Endothelial cell of umbilical vein (primary cell): ENCODE measurements around the gene PGD. TPM values are rescaled to one million over a fixed set of nuclear protein-coding genes. Genes with fewer than 3 reads are reported as not detected.

Experiments
- BruUV-seq: library from RNA; stranded (reverse); fragments of 400-500 nt; replicated peaks from 2 replicates; lab custom pipeline; 2021; lab: Mats Ljungman, UMichigan
- CTCF ChIA-PET: fragments of 300-600, 350-600 bp; sonication (Branson Sonifier 250); formaldehyde crosslinking; loops from one replicate; lab custom pipeline; 2021; ENCODE audit warnings: antibody characterized with exemption, inconsistent platforms; lab: Charles Lee
- POLR2A ChIA-PET: fragments of 300-600, 350-600 bp; sonication (Branson Sonifier 250); formaldehyde crosslinking; loops from one replicate; lab custom pipeline; 2021; ENCODE audit warnings: antibody characterized with exemption, inconsistent platforms; lab: Charles Lee
- DNase-seq: peaks from one replicate; pipeline ENCODE4 v3.0.0-alpha.2; 2011; ENCODE audit warnings: low read depth, low spot score
- FAIRE-seq: peaks from 2 replicates; lab custom pipeline; 2011; peaks lifted over from hg19 to GRCh38; lab: Jason Lieb, UNC
- H2AFZ ChIP-seq: 2 replicates; pipeline ENCODE4 v1.6.0; 2012; ENCODE audit warnings: low read depth, low read length, control low read depth, inconsistent platforms
- H3K27ac ChIP-seq: 2 replicates; pipeline ENCODE4 v1.5.1; 2011; ENCODE audit warnings: low read depth, mild to moderate bottlenecking, control low read depth, low read length, moderate library complexity; ENCODE audit not compliant: insufficient read depth
- H3K27me3 ChIP-seq, 2 experiments: 2 replicates each; pipeline versions ENCODE4 v1.6.0 to v1.6.1; 2011; ENCODE audit warnings: low read length in 2 of 2, mixed read lengths in 1 of 2; ENCODE audit not compliant: control insufficient read depth in 2 of 2, insufficient read depth in 2 of 2
- H3K36me3 ChIP-seq, 2 experiments: 2 replicates in 1 of 2; 3 replicates in 1 of 2; pipeline ENCODE4 v1.5.1; 2011; ENCODE audit warnings: low read length in 2 of 2, mild to moderate bottlenecking in 1 of 2, moderate library complexity in 1 of 2; ENCODE audit not compliant: control insufficient read depth in 2 of 2, insufficient read depth in 2 of 2; ENCODE audit errors: extremely low read depth in 1 of 2
- H3K4me1 ChIP-seq: 3 replicates; pipeline ENCODE4 v1.5.1; 2011; ENCODE audit warnings: mild to moderate bottlenecking, low read length; ENCODE audit not compliant: control insufficient read depth, insufficient read depth; ENCODE audit errors: extremely low read depth
- H3K4me2 ChIP-seq: 2 replicates; pipeline ENCODE4 v1.6.1; 2011; ENCODE audit warnings: low read length, control low read depth, mixed read lengths; ENCODE audit not compliant: insufficient read depth
- H3K4me3 ChIP-seq, 3 experiments: fragments of 200-600 bp in 1 of 3; sonication (generic), shearing (Covaris generic) in 1 of 3; replicated peaks in 1 of 3; 2 replicates each; pipeline ENCODE4 v1.5.1; 2011 to 2016; ENCODE audit warnings: control low read depth in 3 of 3, low read length in 3 of 3, mild to moderate bottlenecking in 2 of 3, inconsistent platforms in 1 of 3, low read depth in 1 of 3, moderate library complexity in 1 of 3; ENCODE audit not compliant: insufficient read depth in 1 of 3
- H3K79me2 ChIP-seq: 2 replicates; pipeline ENCODE4 v1.6.0; 2012; ENCODE audit warnings: low read length, inconsistent platforms; ENCODE audit not compliant: control insufficient read depth, insufficient read depth
- H3K9ac ChIP-seq: replicated peaks from 2 replicates; pipeline ENCODE3; 2011; ENCODE audit warnings: low read length, control low read depth; ENCODE audit not compliant: insufficient read depth; ENCODE audit errors: extremely low read depth
- H3K9me1 ChIP-seq: replicated peaks from 3 replicates; pipeline ENCODE4 v1.6.0; 2011; ENCODE audit warnings: mild to moderate bottlenecking, low read length; ENCODE audit not compliant: control insufficient read depth, insufficient read depth; ENCODE audit errors: extremely low read depth
- H3K9me3 ChIP-seq: replicated peaks from 2 replicates; pipeline ENCODE4 v1.5.1; 2012; ENCODE audit warnings: low read length, inconsistent platforms; ENCODE audit not compliant: control insufficient read depth, insufficient read depth
- H4K20me1 ChIP-seq: replicated peaks from 2 replicates; pipeline ENCODE3; 2011; ENCODE audit warnings: mild to moderate bottlenecking, low read length; ENCODE audit not compliant: control insufficient read depth, insufficient read depth; ENCODE audit errors: extremely low read depth
- EZH2 ChIP-seq: IDR thresholded peaks from 2 replicates; pipeline ENCODE4 v1.6.1; 2012; ENCODE audit warnings: borderline replicate concordance, low read depth, mild to moderate bottlenecking, moderate library complexity, low read length, inconsistent platforms; ENCODE audit not compliant: severe bottlenecking
- FOS ChIP-seq: IDR thresholded peaks from 2 replicates; pipeline ENCODE4 v1.6.1; 2011; ENCODE audit warnings: mild to moderate bottlenecking, low read length, moderate library complexity, borderline replicate concordance; ENCODE audit not compliant: insufficient read depth
- JUN ChIP-seq: IDR thresholded peaks from 2 replicates; pipeline ENCODE4 v1.6.1; 2011; ENCODE audit warnings: borderline replicate concordance, low read depth; ENCODE audit not compliant: insufficient read length, insufficient read depth
- MYC ChIP-seq: IDR thresholded peaks from one replicate; pipeline ENCODE4 v1.6.1; 2011; ENCODE audit warnings: mild to moderate bottlenecking, low read depth, low read length
- POLR2A ChIP-seq: IDR thresholded peaks from 2 replicates; pipeline ENCODE4 v1.6.1; 2012; ENCODE audit warnings: low read depth, mild to moderate bottlenecking, control low read depth, low read length
- POLR2AphosphoS5 ChIP-seq: IDR thresholded peaks from 2 replicates; pipeline ENCODE4 v1.6.1; 2012; ENCODE audit warnings: low read depth, mild to moderate bottlenecking, control low read depth, low read length, moderate library complexity; ENCODE audit not compliant: insufficient read depth
- dilution Hi-C: fragments of 300-500 bp; cut with MboI; formaldehyde crosslinking; loops from one replicate; pipeline ENCODE4 v1.15.0; 2019; ENCODE audit warnings: low sequenced_read_pairs; ENCODE audit not compliant: extremely low pct_ligation_motif_present
- intact Hi-C: fragments of 100-400 bp; cut with micrococcal nuclease; formaldehyde crosslinking; loops from one replicate; pipeline ENCODE4 v1.10.0; 2022
- polyA plus RNA-seq, 4 experiments: library from polyadenylated mRNA; depleted of rRNA in 3 of 4; stranded (reverse) in 3 of 4; unstranded in 1 of 4; fragments of >200 nt; gene quantifications; 2 replicates each; pipeline versions ENCODE4 v1.2.1 to v1.2.3, GENCODE V29; 2011 to 2012; ENCODE audit warnings: missing spikeins in 1 of 4
- total RNA-seq: library from RNA; stranded (reverse); gene quantifications from 2 replicates; pipeline ENCODE4 v1.2.3, GENCODE V29; 2021
- TF ChIP-seq, protein P1 (sequence below): IDR thresholded peaks from 2 replicates; pipeline ENCODE4 v1.6.1; 2011; ENCODE audit not compliant: insufficient read depth, insufficient read length
- TF ChIP-seq, protein P2 (sequence below), 2 donors: IDR thresholded peaks; 1 replicate in 1 of 2; 2 replicates in 1 of 2; pipeline ENCODE4 v1.5.1; 2011; ENCODE audit warnings: low read length in 2 of 2, mild to moderate bottlenecking in 2 of 2, moderate library complexity in 2 of 2, control low read depth in 1 of 2, inconsistent platforms in 1 of 2, low read depth in 1 of 2; ENCODE audit not compliant: insufficient read depth in 1 of 2; ENCODE audit errors: extremely low read depth in 1 of 2

Gene PGD
- total and polyA plus RNA-seq, 2 donors (not counting 3 experiments of a cell fraction or from before 2014, with no cell fraction given), result 196 to 303 TPM

DNA sequence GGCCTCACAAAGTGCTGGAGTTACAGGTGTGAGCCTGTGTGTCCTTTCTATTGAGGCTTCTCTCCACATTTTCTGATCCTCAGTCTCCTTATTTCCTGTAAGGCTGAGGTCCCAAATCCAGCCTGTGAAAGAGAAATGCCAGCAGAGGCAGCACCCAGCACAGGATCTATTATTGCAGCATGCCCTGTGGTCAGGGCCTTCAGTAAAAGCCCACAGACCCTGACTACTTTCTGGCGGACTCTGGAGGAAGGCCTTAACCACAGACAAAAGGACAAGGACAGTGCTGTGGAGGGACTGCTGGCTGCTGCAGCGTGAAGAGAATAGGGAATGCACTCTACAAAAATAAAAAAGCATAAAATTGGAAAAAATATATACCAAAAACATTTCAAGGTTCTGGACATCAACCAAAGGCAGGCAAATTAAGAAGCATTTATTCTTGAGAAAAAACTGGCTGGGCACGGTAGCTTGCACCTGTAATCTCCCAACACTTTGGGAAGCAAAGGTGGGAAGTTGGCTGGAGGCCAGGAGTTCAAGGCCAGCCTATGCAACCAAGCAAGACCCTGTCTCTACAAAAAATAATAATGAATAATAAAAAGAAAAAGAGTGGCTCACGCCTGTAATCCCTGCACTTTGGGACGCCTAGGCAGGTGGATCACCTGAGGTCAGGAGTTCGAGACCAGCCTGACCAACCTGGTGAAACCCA, 9.4 kb upstream of the PGD start:
- POLR2A ChIA-PET, result no interaction called here
- intact Hi-C loops, result no loop called here
- TF ChIP-seq, protein P1, sequence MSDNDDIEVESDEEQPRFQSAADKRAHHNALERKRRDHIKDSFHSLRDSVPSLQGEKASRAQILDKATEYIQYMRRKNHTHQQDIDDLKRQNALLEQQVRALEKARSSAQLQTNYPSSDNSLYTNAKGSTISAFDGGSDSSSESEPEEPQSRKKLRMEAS, result no peak
- no peak for TF ChIP-seq POLR2A

DNA sequence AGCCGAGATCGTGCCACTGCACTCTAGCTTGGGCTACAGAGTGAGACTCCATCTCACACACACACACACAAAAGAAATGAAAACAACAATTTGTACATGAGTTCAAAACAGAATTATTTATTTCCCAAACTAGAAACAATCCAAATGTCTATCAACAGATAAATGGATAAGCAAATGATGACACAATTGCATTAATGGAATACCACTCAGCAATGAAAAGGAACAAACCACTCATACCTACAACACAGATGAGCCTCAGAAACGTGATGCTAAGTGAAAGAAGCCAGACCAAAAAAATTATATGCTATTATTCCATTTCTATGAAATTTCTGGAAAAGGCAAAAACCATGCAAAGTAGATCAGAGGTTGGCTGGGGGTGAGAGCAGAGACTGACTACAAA, 2.0 kb upstream of the PGD start:
- Histone ChIP-seq H2AFZ (no peak overlapping the region), H3K79me2 (peaks cover 27% of the 10 kb centered on the region), H3K9me3 (no peaks in the 10 kb centered on the region), H3K4me2 (no peak overlapping the region), H3K36me3 (no peaks in the 10 kb centered on the region), H3K27ac (no peak overlapping the region), H3K4me1 (peaks cover 18% of the 10 kb centered on the region), H3K9ac (no peak overlapping the region), H3K9me1 (no peaks in the 10 kb centered on the region), H3K4me3 (no peak overlapping the region), H4K20me1 (no peaks in the 10 kb centered on the region), H3K27me3 (no peaks in the 10 kb centered on the region)
- TF ChIP-seq POLR2A, result no peak
- no peak for TF ChIP-seq POLR2AphosphoS5
- TF ChIP-seq, protein P1, result no peak
- no peak for TF ChIP-seq EZH2
- no peak for TF ChIP-seq JUN
- TF ChIP-seq, protein P2, sequence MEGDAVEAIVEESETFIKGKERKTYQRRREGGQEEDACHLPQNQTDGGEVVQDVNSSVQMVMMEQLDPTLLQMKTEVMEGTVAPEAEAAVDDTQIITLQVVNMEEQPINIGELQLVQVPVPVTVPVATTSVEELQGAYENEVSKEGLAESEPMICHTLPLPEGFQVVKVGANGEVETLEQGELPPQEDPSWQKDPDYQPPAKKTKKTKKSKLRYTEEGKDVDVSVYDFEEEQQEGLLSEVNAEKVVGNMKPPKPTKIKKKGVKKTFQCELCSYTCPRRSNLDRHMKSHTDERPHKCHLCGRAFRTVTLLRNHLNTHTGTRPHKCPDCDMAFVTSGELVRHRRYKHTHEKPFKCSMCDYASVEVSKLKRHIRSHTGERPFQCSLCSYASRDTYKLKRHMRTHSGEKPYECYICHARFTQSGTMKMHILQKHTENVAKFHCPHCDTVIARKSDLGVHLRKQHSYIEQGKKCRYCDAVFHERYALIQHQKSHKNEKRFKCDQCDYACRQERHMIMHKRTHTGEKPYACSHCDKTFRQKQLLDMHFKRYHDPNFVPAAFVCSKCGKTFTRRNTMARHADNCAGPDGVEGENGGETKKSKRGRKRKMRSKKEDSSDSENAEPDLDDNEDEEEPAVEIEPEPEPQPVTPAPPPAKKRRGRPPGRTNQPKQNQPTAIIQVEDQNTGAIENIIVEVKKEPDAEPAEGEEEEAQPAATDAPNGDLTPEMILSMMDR (IDR thresholded peaks at IDR 0.05; ENCODE audit: extremely low read depth in 1 of 2, insufficient read depth in 1 of 2, low read depth in 1 of 2, low read length in 2 of 2), result no peak
- TF ChIP-seq MYC, result no peak
- no peak for TF ChIP-seq FOS
- ChIA-PET POLR2A (no interaction called here), CTCF (no interaction called here)
- DNase-seq (no peak), FAIRE-seq (peak; percentile 28)
- no TSS peak for BruUV-seq
- dilution Hi-C loops, result no loop called here
- intact Hi-C loops, result no loop called here

More for the DNA sequence above, 9.4 kb upstream of the PGD start:
- dilution Hi-C loops, result no loop called here
- no peak for FAIRE-seq
- Histone ChIP-seq H3K27me3 (no peaks in the 10 kb centered on the region), H3K9ac (no peak overlapping the region), H3K9me1 (no peaks in the 10 kb centered on the region), H3K36me3 (no peaks in the 10 kb centered on the region), H3K27ac (no peak overlapping the region), H3K4me1 (peaks cover 12% of the 10 kb centered on the region), H2AFZ (no peak overlapping the region), H3K79me2 (no peaks in the 10 kb centered on the region), H3K9me3 (no peaks in the 10 kb centered on the region), H3K4me3 (no peak overlapping the region), H3K4me2 (no peak overlapping the region), H4K20me1 (no peaks in the 10 kb centered on the region)
- DNase-seq, result no peak
- CTCF ChIA-PET, result no interaction called here
- no TSS peak for BruUV-seq
